ENCODE data around the gene STAT4.
A peak's percentile ranks its signal among the peaks of the same experiment; 100 is the strongest.

Gene STAT4

DNA sequence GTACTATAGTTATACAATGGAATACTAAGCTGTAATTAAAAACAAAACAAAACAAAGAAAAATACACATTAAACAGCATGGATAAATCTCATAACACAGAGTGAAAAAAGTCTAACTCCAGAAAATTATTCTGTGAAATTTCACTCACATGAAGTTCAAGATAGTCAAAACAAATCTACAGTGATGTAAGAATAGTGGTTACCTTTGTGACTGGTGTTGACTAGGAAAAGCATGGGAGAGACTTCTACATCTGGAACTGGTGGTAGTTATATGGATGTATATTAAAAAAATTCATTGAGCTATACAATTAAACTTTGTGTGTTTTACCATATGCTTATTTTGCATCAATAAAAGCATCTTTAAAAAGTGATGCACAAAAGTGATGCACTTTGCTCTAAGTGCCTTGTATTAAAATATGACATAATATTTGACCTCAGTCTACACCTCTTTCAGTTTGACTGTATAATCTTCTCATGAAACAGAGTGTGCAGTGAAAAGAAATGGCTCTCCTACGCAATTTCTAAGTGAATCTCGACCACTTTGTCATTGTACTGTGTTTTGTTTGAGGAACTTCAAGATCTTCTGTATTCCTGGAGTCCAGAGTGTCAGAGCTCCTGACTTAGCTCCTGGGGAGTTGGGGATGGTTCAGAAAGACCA is 28.0 kb downstream of the STAT4 start:
- Histone ChIP-seq H3K9me3 (no peaks in the 10 kb centered on the region), H3K27me3 (no peaks in the 10 kb centered on the region)
- TF ChIP-seq Cebpa-rat (IDR thresholded peaks at IDR 0.05) = no peak

DNA sequence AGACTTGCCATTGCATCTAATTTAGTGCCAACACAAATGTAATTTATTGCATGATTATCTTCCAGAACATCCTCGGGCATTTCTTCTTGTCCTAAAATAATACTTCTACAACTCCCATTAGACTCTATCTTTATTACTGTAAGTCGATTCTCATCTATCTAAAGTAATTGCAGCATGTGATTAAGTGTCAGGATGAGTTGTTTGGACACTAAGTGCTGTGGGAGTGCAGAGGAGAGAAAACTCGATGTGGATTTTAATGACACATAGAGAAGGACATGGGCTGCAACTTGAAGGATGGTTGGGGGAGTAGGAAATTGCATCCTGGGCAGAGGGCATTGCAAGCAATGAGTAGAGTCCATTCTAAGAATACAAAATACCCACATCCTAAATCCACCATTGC is 33.5 kb downstream of the STAT4 start:
- peaks cover 15% of the 10 kb centered on the region for H3K4me1 ChIP-seq
- no peaks in the 10 kb centered on the region for H3K27me3 ChIP-seq
- H4K20me1 ChIP-seq = no peaks in the 10 kb centered on the region
- H3K4me2 ChIP-seq = no peak overlapping the region
- H3K4me3 ChIP-seq = no peak overlapping the region
- H3K27ac ChIP-seq = no peak overlapping the region
- H3K9ac ChIP-seq = no peak overlapping the region
- H3K9me3 ChIP-seq = no peaks in the 10 kb centered on the region
- H3K36me3 ChIP-seq = no peaks in the 10 kb centered on the region
- TF ChIP-seq Cebpa-rat (IDR thresholded peaks at IDR 0.05) = no peak

More for the DNA sequence above, 28.0 kb downstream of the STAT4 start:
- H3K36me3 ChIP-seq = no peaks in the 10 kb centered on the region
- no peak overlapping the region for H3K4me3 ChIP-seq
- no peaks in the 10 kb centered on the region for H4K20me1 ChIP-seq
- H3K9ac ChIP-seq = no peak overlapping the region
- H3K27ac ChIP-seq = no peak overlapping the region
- no peaks in the 10 kb centered on the region for H3K4me1 ChIP-seq
- H3K4me2 ChIP-seq = no peak overlapping the region

DNA sequence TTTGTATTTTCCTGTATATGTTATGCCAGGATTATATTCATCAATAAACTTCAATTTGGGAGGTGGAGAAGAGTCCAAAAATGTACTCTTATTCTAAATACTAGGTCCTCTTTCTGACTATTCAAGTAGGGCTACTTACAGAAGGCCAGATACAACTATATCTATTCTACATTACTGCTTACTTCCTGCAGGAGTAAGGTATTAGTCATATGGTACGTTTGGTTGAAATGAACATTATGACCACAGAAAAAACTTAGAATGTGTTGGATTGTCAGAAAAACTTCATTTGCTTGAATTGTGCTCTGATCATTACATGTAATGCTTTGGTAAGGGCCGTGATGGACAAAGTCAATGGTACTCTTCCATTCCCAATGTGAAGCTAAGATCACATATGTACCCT is 35.0 kb downstream of the STAT4 start:
- no peak overlapping the region for H3K4me2 ChIP-seq
- H3K27ac ChIP-seq = no peak overlapping the region
- H3K9me3 ChIP-seq = no peaks in the 10 kb centered on the region
- no peaks in the 10 kb centered on the region for H3K36me3 ChIP-seq
- TF ChIP-seq Cebpa-rat (IDR thresholded peaks at IDR 0.05) = no peak
- peaks cover 15% of the 10 kb centered on the region for H3K4me1 ChIP-seq
- H3K27me3 ChIP-seq = no peaks in the 10 kb centered on the region
- H3K4me3 ChIP-seq = no peak overlapping the region
- no peaks in the 10 kb centered on the region for H4K20me1 ChIP-seq
- H3K9ac ChIP-seq = no peak overlapping the region

DNA sequence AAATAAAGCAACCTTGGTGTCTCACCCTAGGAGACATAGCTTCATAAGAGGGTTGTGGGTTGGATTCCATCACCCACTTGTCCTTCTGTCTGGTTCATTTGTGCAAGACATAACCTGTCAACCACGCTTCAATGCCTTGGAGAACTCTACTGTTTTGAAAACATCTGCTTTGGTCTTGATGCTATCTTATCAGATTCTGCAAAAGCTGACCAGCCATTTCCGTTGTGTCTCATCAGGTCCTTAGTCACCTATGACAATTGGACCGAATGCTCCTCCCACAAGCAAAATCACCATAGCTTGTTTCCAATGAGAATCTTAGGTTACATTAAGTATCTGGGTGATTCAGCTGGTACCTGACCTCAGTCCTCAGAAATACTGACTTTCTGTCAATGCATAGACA is 35.4 kb downstream of the STAT4 start:
- Histone ChIP-seq H3K4me1 (peaks cover 15% of the 10 kb centered on the region), H3K27ac (no peak overlapping the region), H4K20me1 (no peaks in the 10 kb centered on the region), H3K9ac (no peak overlapping the region), H3K27me3 (no peaks in the 10 kb centered on the region), H3K9me3 (no peaks in the 10 kb centered on the region), H3K4me2 (peak overlapping the region; percentile 37), H3K36me3 (no peaks in the 10 kb centered on the region), H3K4me3 (no peak overlapping the region)
- no peak for TF ChIP-seq Cebpa-rat (IDR thresholded peaks at IDR 0.05)

DNA sequence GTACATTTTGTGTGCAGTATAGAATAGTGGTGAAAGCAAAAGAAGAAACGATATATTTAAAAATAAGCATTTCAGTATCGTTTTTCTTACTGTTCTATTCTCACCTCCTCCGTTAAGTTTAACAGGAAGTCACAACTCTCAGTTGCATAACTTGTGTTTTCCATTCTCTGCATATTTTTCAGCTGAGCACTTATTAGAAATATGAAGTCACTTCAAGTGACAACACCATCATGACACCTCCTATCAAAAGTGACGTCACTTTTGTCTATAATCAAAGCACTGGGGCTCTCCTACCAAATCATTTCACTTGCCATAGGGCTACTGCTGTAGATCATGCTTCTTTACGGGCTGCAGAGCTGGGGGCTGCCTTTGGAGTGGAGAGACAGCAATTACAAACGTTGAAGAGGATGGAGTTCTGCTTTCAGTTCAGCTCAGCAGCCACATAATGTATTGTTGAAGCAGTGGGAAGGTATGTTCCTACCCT is 36.3 kb downstream of the STAT4 start:
- Histone ChIP-seq H3K27me3 (no peaks in the 10 kb centered on the region), H3K36me3 (no peaks in the 10 kb centered on the region), H3K4me1 (peaks cover 15% of the 10 kb centered on the region), H3K27ac (no peak overlapping the region), H3K4me3 (no peak overlapping the region), H4K20me1 (no peaks in the 10 kb centered on the region), H3K9ac (no peak overlapping the region), H3K4me2 (no peak overlapping the region), H3K9me3 (no peaks in the 10 kb centered on the region)
- no peak for TF ChIP-seq Cebpa-rat (IDR thresholded peaks at IDR 0.05)

DNA sequence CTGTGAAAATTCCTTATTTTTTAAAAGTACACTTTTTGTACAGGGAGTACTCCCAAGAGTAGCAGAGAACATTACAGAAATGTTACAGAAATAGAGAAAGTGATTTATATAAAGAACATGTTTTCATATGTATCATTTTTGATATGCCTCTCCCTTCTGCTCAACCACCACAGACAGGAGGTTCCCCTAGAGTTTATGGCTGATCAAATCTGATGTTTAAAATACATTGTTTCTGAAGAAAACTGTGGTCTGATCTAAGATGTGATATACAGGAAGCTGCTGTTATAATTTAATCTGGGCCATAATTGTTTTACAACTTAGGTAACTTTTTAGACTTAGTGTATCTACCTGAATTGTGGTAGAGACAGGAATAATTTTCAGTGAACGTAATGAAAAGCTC is 37.0 kb downstream of the STAT4 start:
- Histone ChIP-seq H3K4me1 (peaks cover 15% of the 10 kb centered on the region), H3K9me3 (no peaks in the 10 kb centered on the region), H3K36me3 (no peaks in the 10 kb centered on the region), H3K4me3 (no peak overlapping the region), H3K27ac (no peak overlapping the region), H3K4me2 (no peak overlapping the region), H3K27me3 (no peaks in the 10 kb centered on the region), H4K20me1 (no peaks in the 10 kb centered on the region), H3K9ac (no peak overlapping the region)
- TF ChIP-seq Cebpa-rat (IDR thresholded peaks at IDR 0.05) = no peak

DNA sequence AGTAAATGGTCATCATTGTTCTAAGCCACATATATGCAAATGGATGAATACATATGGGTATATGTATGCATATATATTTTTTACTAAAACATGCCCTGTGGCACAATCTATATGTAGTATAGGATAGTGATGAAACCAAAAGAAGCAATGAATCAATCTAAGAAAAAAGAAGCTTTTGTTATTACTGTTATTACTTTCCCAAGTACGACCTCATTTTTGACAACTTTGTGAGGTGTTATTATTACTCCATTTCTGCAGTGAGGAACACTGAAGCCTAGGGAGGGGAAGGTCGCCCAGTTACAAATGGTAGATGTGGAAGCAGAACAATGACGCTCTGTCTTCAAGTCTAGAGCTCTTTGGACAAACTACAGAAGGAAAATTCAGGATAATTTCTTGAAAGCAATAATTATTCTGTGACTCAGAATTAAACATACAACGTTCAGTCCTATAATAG is 38.3 kb downstream of the STAT4 start:
- Histone ChIP-seq H3K27me3 (no peaks in the 10 kb centered on the region), H3K9me3 (no peaks in the 10 kb centered on the region), H3K36me3 (no peaks in the 10 kb centered on the region), H3K4me1 (peaks cover 15% of the 10 kb centered on the region), H3K4me3 (no peak overlapping the region), H4K20me1 (no peaks in the 10 kb centered on the region), H3K9ac (no peak overlapping the region), H3K4me2 (no peak overlapping the region), H3K27ac (no peak overlapping the region)
- TF ChIP-seq Cebpa-rat (IDR thresholded peaks at IDR 0.05) = no peak

DNA sequence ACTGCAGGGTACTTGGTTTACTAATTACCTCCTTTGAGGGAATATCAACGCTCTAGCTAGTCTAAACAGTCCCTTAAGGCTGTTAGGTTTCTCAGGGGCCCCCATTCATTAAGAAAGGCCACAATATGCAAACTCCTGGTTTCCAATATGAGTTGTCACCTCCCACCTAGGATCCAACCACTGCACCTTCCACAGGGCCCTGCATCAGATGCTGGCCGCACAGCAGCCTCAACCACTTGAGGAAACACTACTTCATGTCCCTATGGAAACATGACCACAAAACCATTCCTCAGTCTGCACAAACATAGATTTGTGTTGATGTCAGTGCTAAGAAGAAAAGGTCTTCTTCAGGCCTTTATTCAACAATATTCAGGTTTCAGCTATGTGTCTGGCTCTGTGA is 40.9 kb downstream of the STAT4 start:
- Histone ChIP-seq H3K27ac (no peak overlapping the region), H3K9me3 (no peaks in the 10 kb centered on the region), H3K4me1 (peaks cover 8% of the 10 kb centered on the region), H3K4me3 (no peak overlapping the region), H3K4me2 (no peak overlapping the region), H3K9ac (no peak overlapping the region), H3K27me3 (no peaks in the 10 kb centered on the region), H4K20me1 (no peaks in the 10 kb centered on the region), H3K36me3 (no peaks in the 10 kb centered on the region)
- TF ChIP-seq Cebpa-rat (IDR thresholded peaks at IDR 0.05) = no peak

DNA sequence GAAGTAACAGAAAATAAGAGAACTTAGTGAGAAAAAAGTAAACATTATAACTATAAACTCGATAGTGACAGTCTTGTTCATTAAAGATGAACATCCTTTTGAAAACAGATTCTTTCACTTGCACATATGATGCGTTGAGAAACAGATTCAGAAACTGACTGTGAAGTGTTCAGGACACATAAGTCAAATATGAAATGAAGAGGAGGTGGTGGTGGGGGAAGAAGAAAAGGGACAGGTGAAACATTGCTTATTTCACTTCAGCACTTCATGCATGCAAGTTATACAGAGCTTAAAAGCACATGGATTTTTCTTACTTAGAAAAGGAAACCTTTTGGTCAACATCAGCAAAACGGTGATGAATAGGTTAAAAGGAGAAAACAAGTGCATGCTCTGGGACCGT is 42.5 kb downstream of the STAT4 start:
- Histone ChIP-seq H3K9ac (no peak overlapping the region), H3K4me3 (no peak overlapping the region), H3K4me2 (no peak overlapping the region), H3K36me3 (no peaks in the 10 kb centered on the region), H3K27ac (no peak overlapping the region), H3K4me1 (no peaks in the 10 kb centered on the region), H3K9me3 (no peaks in the 10 kb centered on the region), H4K20me1 (no peaks in the 10 kb centered on the region), H3K27me3 (no peaks in the 10 kb centered on the region)
- TF ChIP-seq Cebpa-rat (IDR thresholded peaks at IDR 0.05) = no peak

DNA sequence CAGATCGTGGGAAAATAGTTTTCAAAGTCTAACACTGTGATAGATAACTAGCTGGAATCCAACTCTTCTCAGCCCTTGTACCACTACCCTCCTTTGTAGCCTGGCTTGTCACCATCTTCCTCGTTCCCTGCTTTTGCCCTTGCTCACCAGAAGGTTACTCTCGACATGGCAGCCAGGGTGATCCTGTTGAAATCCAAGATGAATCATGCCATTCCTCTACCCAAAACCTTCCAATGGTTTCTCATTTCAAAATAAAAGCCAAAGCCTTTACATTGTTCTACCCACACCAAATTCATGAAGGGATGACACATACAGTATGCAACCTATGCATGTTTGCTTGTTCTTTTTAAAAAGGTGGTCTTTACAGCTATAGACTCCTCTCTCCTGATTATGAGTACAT is 45.7 kb downstream of the STAT4 start:
- H3K9ac ChIP-seq = no peak overlapping the region
- H3K27me3 ChIP-seq = no peaks in the 10 kb centered on the region
- no peak for TF ChIP-seq Cebpa-rat (IDR thresholded peaks at IDR 0.05)
- H3K4me3 ChIP-seq = no peak overlapping the region
- no peaks in the 10 kb centered on the region for H4K20me1 ChIP-seq
- H3K4me1 ChIP-seq = no peaks in the 10 kb centered on the region
- no peaks in the 10 kb centered on the region for H3K36me3 ChIP-seq
- no peak overlapping the region for H3K4me2 ChIP-seq
- H3K9me3 ChIP-seq = no peaks in the 10 kb centered on the region
- no peak overlapping the region for H3K27ac ChIP-seq

DNA sequence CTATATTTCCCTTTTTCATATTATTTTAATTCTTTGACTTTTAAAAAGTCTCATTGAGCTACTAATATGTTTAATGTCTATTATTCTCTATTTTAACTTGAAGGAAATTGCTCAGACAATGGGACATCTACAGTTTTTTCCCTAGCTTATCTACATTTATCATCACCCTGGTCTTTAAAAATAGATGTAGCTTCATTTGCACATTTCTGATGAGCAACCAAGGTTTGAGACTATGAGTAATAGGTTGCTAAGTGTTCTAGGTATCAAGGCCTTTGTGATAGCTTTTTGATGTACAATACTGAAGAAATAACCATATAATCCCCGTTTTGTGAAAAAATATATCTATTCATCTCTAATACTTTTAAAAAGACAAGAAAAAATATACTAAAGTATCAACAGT is 47.0 kb downstream of the STAT4 start:
- H3K4me1 ChIP-seq = no peaks in the 10 kb centered on the region
- TF ChIP-seq Cebpa-rat (IDR thresholded peaks at IDR 0.05) = no peak
- no peak overlapping the region for H3K4me3 ChIP-seq
- H3K4me2 ChIP-seq = no peak overlapping the region
- no peak overlapping the region for H3K9ac ChIP-seq
- no peak overlapping the region for H3K27ac ChIP-seq
- no peaks in the 10 kb centered on the region for H3K9me3 ChIP-seq
- H3K27me3 ChIP-seq = no peaks in the 10 kb centered on the region
- no peaks in the 10 kb centered on the region for H3K36me3 ChIP-seq
- no peaks in the 10 kb centered on the region for H4K20me1 ChIP-seq

Data from BLaER1 (cell line).